Measurements from ENCODE around the gene FLNB.

DNA sequence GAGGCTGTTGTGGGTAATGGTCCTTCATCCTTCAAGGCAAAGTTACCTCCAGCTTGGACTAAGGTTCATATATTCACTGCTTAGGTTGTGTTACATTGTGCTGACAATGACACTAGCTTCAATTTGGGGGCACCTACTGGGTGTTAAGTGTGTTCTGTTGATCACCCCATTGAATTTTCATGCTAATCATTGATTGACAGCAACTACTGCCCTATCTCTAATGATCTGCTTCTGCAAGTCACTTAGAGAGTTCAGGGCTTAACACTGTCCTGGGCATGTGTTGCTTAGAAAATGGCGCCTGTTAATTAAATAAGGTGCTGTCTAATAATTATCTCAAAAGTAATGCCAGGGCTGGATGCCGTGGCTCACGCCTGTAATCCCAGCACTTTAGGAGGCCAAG lies 3.4 kb downstream of the FLNB start:
- TF ChIP-seq CTCF (IDR thresholded peaks at IDR 0.05), result no peak
- TF ChIP-seq POLR2A (IDR thresholded peaks at IDR 0.05), result no peak

Measured in thyroid gland (tissue), 4 donors.